Muscle of back (tissue), 11 donors: ENCODE measurements around the gene EPHX1. TPM values are rescaled to one million over a fixed set of nuclear protein-coding genes. Genes with fewer than 3 reads are reported as not detected.
"Not testable (repeated sequence)": the region's sequence is repeated elsewhere in the genome, so short reads cannot be mapped to it uniquely, and the experiment has no call there.

Experiments
- DNase-seq, 3 donors: peaks; one replicate each; pipeline versions ENCODE4 v3.0.0 to v3.0.0-alpha.2; 2013
- polyA plus RNA-seq, 10 donors: library from polyadenylated mRNA; unstranded; fragments of 120-200 nt; gene quantifications; one replicate each; pipeline ENCODE4 v1.2.1, GENCODE V29; 2013; ENCODE audit not compliant: insufficient read length in 10 of 10

EPHX1 gene
- polyA plus RNA-seq, 10 donors: 27.8 to 43.3 (median 32.3) TPM

DNA sequence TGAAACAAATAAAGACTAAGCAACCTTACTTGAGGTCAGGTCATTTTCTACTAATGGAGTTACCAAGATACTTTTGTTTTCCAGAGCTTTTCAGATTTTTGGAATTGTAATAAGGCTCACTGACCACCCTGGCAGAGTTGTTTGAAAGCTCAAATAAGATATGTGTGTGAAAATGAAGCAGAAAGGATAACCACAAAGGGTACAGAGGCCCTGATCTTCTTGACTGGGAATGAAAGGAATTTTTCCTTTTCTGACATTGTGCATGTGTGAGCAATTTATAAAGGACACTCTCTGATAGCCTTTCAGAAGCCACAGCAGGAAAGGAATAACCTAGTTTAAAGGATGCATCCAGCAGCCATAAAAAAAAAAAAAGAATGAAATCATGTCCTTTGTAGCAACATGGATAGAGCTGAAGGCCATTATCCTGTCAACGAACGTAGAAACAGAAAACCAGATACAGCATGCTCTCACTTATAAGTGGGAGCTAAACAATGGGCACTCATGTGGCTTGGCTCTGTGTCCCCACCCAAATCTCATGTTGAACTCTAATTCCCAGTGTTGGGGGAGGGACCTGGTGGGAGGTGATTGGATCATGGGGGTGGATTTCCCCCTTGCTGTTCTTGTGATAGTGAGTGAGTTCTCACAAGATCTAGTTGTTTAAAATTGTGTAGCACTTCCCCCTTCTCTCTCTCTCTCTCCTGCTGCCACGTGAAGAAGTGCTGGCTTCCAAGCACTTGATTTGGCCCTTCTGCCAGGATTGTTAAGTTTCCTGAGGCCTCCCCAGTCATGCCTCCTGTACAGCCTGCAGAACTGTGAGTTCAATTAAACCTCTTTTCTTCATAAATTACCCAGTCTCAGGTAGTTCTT is 35.4 kb upstream of the EPHX1 start:
- no peak for DNase-seq

DNA sequence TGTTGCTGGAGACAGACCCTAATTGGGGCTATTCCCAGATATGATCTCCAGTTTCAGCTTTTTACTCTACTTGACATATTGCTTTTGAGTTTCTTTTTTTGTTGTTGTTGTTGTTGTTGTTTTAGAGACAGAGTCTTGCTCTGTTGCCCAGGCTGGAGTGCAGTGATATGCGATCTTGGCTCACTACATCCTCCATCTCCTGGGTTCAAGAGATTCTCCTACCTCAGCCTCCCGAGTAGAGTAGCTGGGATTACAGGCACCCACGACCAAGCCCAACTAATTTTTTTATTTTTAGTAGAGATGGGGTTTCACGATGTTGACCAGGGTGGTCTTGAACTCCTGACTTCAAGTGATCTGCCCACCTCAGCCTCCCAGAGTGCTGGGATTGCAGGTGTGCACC is 33.6 kb upstream of the EPHX1 start:
- no peak for DNase-seq

DNA sequence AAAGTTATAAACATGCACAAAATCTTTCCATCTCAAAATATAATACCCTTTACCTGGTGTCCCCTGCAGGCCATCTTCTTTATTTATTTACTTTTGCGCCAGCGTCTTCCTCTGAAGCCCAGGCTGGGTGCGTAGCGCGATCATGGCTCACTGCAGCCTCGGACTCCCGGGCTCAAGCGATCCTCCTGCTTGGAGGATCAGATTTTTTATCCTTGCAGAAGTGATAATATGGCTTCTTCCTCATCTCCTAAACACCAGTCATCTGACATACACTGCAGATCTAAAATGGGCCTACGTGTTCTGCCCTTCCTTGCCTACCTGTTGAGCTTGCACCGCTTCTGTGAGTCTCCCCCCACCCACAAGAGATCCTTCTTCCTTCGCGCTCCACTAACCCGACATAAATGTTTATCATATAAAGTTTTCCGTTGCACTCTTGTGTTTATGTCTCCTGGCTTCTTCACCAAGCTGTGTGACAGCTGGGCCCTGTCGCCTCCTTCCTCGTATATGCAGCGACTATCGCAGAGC is 32.8 kb upstream of the EPHX1 start:
- no peak for DNase-seq

DNA sequence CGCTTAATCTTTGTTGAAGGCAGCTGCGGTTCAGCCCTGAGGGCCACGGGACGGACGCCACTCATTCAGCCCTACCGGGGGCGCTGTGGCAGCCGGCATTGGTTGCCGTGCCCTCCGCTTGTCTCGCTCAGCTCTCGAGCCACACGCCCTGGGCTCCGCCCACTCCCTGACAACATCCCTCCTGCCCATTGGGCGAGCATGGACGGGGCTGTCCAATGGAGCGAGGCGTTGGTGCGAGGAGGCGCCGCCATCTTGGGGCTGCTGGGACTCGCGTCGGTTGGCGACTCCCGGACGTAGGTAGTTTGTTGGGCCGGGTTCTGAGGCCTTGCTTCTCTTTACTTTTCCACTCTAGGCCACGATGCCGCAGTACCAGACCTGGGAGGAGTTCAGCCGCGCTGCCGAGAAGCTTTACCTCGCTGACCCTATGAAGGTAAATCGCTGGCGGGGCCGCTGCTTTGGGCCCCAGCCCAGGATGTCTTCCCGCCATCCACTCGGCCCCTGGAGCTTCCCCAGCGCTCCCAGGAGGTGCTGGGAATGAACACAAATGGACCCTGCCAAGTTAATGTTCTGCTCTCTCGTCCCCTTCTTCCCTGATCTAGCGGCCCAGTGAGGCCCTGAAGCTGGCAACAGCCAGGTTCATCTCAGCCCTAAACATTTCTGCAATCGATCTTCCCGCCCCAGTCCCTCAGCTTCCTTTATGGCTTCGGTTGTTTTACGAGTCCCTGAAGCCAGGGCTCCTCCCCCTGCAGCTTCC is 32.2 kb upstream of the EPHX1 start, which contains the start of gene SRP9:
Gene SRP9, plus strand, starts transcription at position 244 of the 754 bp plus-strand sequence. Its CDS starts 115 bp downstream, at position 359.
- peak; percentile 99 to 100 (median 99) for DNase-seq

GRCh38 chr1:225778337-225778669 is 31.6 kb upstream of the EPHX1 start:
- no peak for DNase-seq

DNA sequence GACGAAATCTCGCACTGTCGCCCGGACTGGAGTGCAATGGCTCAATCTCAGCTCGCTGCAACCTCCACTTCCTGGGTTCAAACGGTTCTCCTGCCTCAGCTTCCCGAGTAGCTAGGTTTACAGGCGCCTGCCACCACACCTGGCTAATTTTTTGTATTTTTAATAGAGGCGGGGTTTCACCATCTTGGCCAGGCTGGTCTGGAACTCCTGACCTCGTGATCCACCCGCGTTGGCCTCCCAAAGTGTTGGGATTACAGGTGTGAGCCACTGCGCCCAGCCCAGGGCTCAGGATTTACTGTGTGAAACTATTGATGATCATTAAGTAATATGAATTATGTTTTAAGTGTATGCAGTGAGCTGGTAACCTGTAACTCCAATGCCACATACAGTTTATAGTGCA is 30.8 kb upstream of the EPHX1 start:
- DNase-seq: not testable (repeated sequence)

DNA sequence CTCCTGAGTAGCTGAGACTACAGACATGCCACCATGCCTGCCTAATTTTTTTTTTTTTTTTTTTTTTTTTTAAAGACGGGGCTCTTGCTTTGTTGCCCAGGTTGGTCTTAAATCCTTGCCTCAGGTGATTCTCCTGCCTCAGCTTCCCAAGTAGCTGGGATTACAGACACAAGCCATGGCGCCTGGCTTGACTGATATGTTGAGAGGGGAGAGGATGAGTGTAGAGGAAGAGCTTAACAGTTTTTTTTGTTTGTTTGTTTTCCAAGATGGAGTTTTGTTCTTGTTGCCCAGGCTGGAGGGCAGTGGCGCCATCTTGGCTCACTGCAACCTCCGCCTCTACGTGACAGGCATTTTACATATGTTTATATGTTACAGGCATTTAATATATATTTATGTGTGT is 29.8 kb upstream of the EPHX1 start:
- DNase-seq: no peak

DNA sequence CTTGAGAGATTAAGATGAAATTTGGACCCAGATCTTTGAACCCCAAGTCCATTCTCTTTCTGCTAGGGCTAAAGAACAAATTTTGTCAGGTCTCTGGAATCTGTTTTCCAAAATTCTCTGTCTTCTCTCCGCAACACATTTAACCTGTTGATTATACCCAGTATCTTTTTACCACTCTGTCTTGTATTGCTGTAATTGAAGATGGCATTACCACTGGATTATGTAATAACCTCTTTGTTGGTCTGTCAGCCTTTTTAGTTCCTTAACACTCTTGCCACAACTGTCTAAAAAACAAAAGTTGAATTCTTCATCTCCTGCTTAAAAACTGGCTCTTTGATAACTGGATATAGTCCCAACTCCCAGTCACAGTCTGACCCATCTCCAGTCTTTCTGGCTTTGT is 29.3 kb upstream of the EPHX1 start:
- DNase-seq: no peak

DNA sequence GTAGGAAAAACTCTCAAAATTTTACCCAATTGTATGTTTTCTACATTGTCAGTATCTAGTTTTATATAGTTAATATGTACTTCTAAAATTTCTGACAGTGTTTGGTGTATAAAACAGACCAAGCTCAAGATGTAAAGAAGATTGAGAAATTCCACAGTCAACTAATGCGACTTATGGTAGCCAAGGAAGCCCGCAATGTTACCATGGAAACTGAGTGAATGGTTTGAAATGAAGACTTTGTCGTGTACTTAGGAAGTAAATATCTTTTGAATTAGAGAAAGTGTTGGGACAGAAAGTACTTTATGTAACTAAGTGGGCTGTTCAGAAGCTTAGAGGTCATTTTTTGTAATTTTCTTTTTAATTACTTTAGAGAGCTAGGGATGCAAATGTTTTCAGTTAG is 20.8 kb upstream of the EPHX1 start:
- not testable (repeated sequence) for DNase-seq

GRCh38 chr1:225794954-225795353 is 15.0 kb upstream of the EPHX1 start:
- no peak for DNase-seq

GRCh38 chr1:225796097-225796496 is 13.8 kb upstream of the EPHX1 start:
- DNase-seq: not testable (repeated sequence)

DNA sequence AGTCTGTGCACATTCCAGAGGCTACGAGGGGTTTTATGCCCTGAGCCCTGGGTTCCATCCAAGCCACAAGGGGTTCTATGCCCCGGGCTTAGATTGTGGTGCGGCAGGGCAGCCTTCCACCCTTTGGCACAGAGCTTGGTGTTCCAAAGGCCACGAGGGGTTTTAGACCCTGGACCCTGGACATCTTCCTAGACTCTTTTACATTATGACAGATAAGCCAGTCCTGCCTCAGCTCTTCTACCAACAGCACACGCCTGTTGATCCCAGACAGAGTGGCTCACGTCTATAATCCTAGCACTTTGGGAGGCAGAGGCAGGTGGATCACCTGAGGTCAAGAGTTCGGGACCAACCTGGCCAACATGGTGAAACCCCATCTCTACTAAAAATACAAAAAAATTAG is 8.8 kb upstream of the EPHX1 start:
- DNase-seq: not testable (repeated sequence)

DNA sequence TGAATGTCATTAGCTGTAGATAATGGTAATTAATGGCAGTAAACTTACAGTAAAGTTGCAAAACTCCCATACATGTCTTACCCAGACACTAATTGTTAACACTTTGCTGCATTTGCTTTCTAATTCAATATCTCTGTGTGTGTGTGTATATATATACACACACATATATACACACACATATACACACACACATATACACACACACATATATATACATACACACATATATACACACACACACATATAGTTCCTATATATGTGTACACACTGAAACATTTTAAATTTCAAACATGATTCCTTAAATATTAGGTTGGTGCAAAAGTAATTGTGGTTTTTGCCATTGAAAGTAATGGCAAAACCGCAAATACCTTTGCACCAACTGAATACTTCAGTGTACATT is 3.7 kb upstream of the EPHX1 start:
- DNase-seq: no peak

DNA sequence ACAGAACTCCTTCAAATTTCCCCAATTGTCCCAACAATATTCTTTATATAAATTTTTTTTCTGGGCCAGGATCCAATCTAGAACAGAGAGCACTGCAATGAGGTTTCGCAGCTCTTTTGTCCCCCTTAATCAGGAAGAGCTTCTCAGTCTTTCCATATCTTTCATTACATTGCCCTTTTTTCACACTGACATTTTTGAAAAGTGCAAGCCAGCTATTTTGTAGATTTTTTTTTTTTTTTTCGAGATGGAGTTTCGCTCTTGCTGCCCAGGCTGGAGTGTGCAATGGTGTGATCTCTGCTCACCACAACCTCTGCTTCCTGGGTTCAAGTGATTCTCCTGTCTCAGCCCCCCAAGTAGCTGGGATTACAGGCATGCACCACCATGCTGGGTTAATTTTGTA is 3.2 kb upstream of the EPHX1 start:
- not testable (repeated sequence) for DNase-seq

GRCh38 chr1:225808136-225808535 is 1.8 kb upstream of the EPHX1 start:
- DNase-seq: no peak

DNA sequence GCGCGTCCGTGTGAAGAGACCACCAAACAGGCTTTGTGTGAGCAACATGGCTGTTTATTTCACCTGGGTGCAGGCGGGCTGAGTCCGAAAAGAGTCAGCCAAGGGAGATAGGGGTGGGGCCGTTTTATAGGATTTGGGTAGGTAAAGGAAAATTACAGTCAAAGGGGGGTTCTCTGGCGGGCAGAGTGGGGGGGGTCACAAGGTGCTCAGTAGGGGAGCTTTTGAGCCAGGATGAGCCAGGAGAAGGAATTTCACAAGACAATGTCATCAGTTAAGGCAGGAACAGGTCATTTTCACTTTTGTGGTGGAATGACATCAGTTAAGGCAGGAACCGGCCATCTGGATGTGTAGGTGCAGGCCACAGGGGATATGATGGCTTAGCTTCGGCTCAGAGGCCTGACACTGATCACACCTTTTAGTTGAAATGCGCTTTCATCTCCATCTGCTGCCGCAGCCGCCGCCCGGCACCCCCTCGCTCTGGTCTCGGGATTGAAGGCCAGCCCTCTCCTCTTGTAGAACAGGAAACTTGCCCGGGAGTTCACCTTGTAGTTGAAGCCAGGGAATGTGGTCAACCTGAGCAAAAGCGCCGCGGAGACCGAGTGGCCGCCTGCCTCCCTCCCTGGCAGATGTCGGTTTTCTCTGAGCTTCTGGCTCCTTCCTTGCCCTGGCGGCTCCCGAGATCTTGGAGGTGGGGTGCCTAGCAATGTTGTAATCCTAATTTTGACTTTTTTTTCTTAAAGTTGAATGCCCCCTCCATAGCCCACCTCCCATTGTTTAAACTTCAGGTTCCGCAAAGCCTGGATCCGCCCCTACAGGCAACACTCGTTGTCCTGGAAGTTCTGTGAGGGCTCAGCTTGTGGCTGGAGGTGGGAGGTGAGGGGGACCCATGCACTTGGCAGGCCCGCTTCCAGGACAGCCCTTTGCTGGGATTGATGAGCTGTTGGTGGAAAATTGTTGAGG is 935 bp downstream of the EPHX1 start:
- DNase-seq: peak in 2 of 3 donors; percentile 36 to 68

- peak in 1 of 3 donors; percentile 58 for DNase-seq
Observed at GRCh38 chr1:225811622-225812487, 1.9 kb downstream of the EPHX1 start.

DNA sequence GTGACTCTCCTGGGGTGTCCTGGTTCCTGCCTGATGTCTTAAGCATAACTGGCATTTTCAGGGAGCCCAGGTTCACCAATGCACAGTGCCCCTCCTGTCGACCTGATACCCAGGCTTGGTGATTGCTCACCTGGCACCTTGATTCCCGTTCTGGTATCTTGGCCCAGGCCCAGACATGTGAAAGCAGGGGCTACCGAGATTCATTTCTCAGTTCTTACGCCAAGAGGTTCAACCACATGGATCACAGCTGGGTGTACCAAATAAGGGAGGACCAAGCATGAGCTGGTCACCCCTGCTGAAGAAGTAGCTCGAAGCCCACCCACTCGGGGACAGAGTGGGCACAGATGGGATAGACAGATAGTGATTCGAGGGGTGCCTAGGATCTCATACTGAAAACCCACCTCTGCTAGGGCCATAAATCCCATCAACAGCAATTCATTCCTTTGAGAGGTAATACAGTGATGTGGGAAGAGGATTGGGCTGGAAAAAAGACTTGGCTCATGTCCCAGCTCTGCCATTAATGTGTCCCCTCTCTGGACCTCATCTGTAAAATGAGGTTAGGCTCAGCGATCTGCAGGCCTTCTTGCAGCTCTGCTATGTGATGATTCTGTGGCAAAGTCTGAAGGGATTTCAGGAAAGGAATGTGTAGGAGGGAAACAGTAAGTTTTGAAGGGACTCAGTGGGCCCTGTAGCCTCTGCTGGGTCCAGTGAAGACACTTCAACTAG is 2.7 kb downstream of the EPHX1 start:
- DNase-seq: peak in 1 of 3 donors; percentile 45

- DNase-seq: peak in 1 of 3 donors; percentile 73
Observed at GRCh38 chr1:225813214-225813964, 3.5 kb downstream of the EPHX1 start.
